AG04449 (cell line): Measurements from ENCODE around the gene KANSL3.

Experiments used
- CTCF ChIA-PET: fragments of 350-600 bp; formaldehyde crosslinking; extraction: SDS; loops from one replicate; lab custom pipeline; 2021; ENCODE audit warnings: antibody characterized with exemption; lab: Yijun Ruan, JAX
- POLR2A ChIA-PET: fragments of 400-600, 350-600 bp; formaldehyde crosslinking; extraction: SDS; loops from one replicate; lab custom pipeline; 2020; ENCODE audit warnings: antibody characterized with exemption, inconsistent platforms; lab: Yijun Ruan, JAX
- DNase-seq: peaks from one replicate; pipeline ENCODE4 v3.0.0-alpha.2; 2010; ENCODE audit warnings: low read depth, low spot score
- H3K4me3 ChIP-seq: 2 replicates; pipeline ENCODE4 v1.5.1; 2011; ENCODE audit warnings: low read depth, mild to moderate bottlenecking, control low read depth, low read length
- CTCF ChIP-seq: IDR thresholded peaks from one replicate; pipeline ENCODE4 v1.5.1; 2011; ENCODE audit warnings: mild to moderate bottlenecking, moderate library complexity, low read length, control low read depth, inconsistent platforms; ENCODE audit not compliant: insufficient read depth; ENCODE audit errors: missing control alignments

Gene KANSL3

GRCh38 chr2:96591054-96591453, 47.1 kb downstream of the KANSL3 start:
- no peak for TF ChIP-seq CTCF
- ChIA-PET CTCF (no interaction called here), POLR2A (no interaction called here)
- no peak for DNase-seq
- H3K4me3 ChIP-seq, result no peak overlapping the region

GRCh38 chr2:96587843-96588242, 50.3 kb downstream of the KANSL3 start:
- POLR2A ChIA-PET, result no interaction called here
- TF ChIP-seq CTCF, result no peak
- CTCF ChIA-PET, result no interaction called here
- no peak overlapping the region for H3K4me3 ChIP-seq
- no peak for DNase-seq

GRCh38 chr2:96584017-96584416, 54.1 kb downstream of the KANSL3 start:
- ChIA-PET CTCF (interaction anchor here (0.6 to 2.0 kb wide), 2 partner anchors 12 to 30 kb away, joined by 3 to 7 read pairs; no protein-coding TSS in a partner anchor), POLR2A (no interaction called here)
- TF ChIP-seq CTCF, result no peak
- DNase-seq, result no peak
- H3K4me3 ChIP-seq, result no peak overlapping the region

GRCh38 chr2:96580771-96581170, 57.3 kb downstream of the KANSL3 start:
- TF ChIP-seq CTCF, result no peak
- DNase-seq, result no peak
- ChIA-PET POLR2A (no interaction called here), CTCF (interaction anchor here (1.0 to 1.3 kb wide), 2 partner anchors 18 to 26 kb away, joined by 3 to 5 read pairs; no protein-coding TSS in a partner anchor)
- no peak overlapping the region for H3K4me3 ChIP-seq

- ChIA-PET POLR2A (interaction anchor here (0.7 kb wide), 1 partner anchor 396 kb away, joined by 4 read pairs; no protein-coding TSS in a partner anchor), CTCF (interaction anchor here (0.8 to 1.1 kb wide), 2 partner anchors 26 kb away, joined by 3 read pairs; no protein-coding TSS in a partner anchor)
- DNase-seq, result no peak
- TF ChIP-seq CTCF, result no peak
- no peak overlapping the region for H3K4me3 ChIP-seq
Measured at GRCh38 chr2:96579422-96579821, 58.7 kb downstream of the KANSL3 start.

GRCh38 chr2:96578731-96579130, 59.4 kb downstream of the KANSL3 start:
- POLR2A ChIA-PET, result no interaction called here

More at GRCh38 chr2:96578731-96579130, 59.4 kb downstream of the KANSL3 start:
- CTCF ChIA-PET, result interaction anchor here (1.0 kb wide), 1 partner anchor 73 kb away, joined by 3 read pairs; no protein-coding TSS in a partner anchor
- no peak overlapping the region for H3K4me3 ChIP-seq
- TF ChIP-seq CTCF, result no peak
- DNase-seq, result no peak
